ENCODE data around the gene NMNAT1. TPM values are rescaled to one million over a fixed set of nuclear protein-coding genes. Genes with fewer than 3 reads are reported as not detected.

The NMNAT1 gene
- total and polyA plus RNA-seq, 2 of the 8 experiments (the other 6 are each of a cell fraction or from before 2014, with no cell fraction given): 2.0 to 2.5 TPM

DNA sequence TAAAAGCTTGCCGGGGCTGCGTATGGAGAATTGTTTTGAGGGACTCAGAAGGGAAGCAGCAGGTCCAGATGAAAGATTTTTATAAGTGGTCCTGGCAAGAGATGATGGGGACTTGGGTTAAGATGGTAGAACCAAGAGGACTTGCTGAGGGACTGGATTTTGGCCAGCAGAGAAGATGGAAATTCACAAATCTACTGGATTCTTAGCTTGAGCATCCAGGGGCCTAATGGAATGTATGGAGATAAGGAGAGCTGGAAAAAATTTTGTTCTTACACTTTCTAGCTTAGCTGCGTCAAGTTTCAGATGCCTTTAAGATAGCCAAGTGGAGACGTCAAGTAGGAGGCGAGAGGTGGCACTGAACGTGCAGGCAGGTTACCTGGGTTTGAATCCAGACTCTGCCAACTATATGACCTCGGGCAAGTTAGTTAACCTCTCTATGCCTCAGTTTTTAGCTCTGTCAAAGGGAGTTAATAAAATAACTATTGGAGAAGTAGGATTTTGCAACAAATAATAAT, 50.3 kb downstream of the NMNAT1 start:
- Histone ChIP-seq H2BK15ac (ENCODE audit: low read length) (no peak overlapping the region), H3K9ac (replicated peaks in 1 of 4; ENCODE audit: extremely low read depth in 1 of 4, low read depth in 3 of 4, low read length in 3 of 4) (no peak overlapping the region), H3K4me1 (replicated peaks in 1 of 4; ENCODE audit: control insufficient read depth in 3 of 4, insufficient read depth in 4 of 4, low read length in 3 of 4) (peaks cover 0 to 6% (median 1%) of the 10 kb centered on the region in 4 experiments; a peak in 3 of 7 replicates), H2AK5ac (ENCODE audit: low read depth, low read length) (no peak overlapping the region), H3K23me2 (ENCODE audit: low read depth, low read length) (peaks cover 6% of the 10 kb centered on the region; the same call in 1 of the 2 replicates), H3K27ac (ENCODE audit: low read depth, low read length) (no peak overlapping the region), H3K18ac (ENCODE audit: extremely low read depth, low read length) (no peak overlapping the region), H3K79me2 (ENCODE audit: control insufficient read depth in 1 of 2, insufficient read depth in 2 of 2, low read length in 2 of 2) (no peaks in the 10 kb centered on the region), H3K4me2 (ENCODE audit: insufficient read depth in 1 of 2, low read depth in 2 of 2, low read length in 2 of 2) (no peak overlapping the region), H3K4ac (replicated peaks; ENCODE audit: insufficient read length, low read depth, low read length) (no peak overlapping the region), H2AFZ (ENCODE audit: low read length) (no peak overlapping the region), H2BK20ac (ENCODE audit: low read length) (no peak overlapping the region), H4K8ac (ENCODE audit: extremely low read depth, insufficient read depth, low read length) (no peak overlapping the region), H2BK5ac (ENCODE audit: low read depth, low read length) (no peak overlapping the region), H4K20me1 (replicated peaks in 1 of 2; ENCODE audit: control insufficient read depth in 1 of 2, insufficient read depth in 2 of 2, low read length in 2 of 2) (no peaks in the 10 kb centered on the region), H3K36me3 (ENCODE audit: control insufficient read depth in 2 of 4, insufficient read depth in 4 of 4, low read length in 3 of 4) (no peaks in the 10 kb centered on the region), H3K23ac (ENCODE audit: insufficient read length) (no peak overlapping the region), H2BK120ac (replicated peaks; ENCODE audit: low read depth, low read length) (no peak overlapping the region), H4K5ac (ENCODE audit: insufficient read length, low read depth, low read length) (no peak overlapping the region), H3K27me3 (replicated peaks in 1 of 4; ENCODE audit: control insufficient read depth in 3 of 4, extremely low read depth in 1 of 4, insufficient read depth in 3 of 4, low read length in 3 of 4) (peaks cover 10 to 25% (median 24%) of the 10 kb centered on the region in 4 experiments), H3K79me1 (ENCODE audit: low read depth, low read length) (no peaks in the 10 kb centered on the region), H3K4me3 (ENCODE audit: extremely low read depth in 1 of 4, insufficient read depth in 2 of 4, low read depth in 3 of 4, low read length in 4 of 4) (no peak overlapping the region), H3K56ac (replicated peaks; ENCODE audit: insufficient read length, low read depth, low read length) (no peak overlapping the region), H3K14ac (ENCODE audit: insufficient read length) (no peak overlapping the region), H2BK12ac (ENCODE audit: low read depth, low read length) (no peak overlapping the region), H4K91ac (replicated peaks; ENCODE audit: insufficient read length, low read length) (no peak overlapping the region), H3K9me3 (ENCODE audit: insufficient read depth in 2 of 2, low read depth in 1 of 2, low read length in 1 of 2) (no peaks in the 10 kb centered on the region)
- WGBS, 2 experiments (ENCODE audit: extremely low coverage in 1 of 2, insufficient coverage in 1 of 2, insufficient read length in 1 of 2, insufficient replicate concordance in 2 of 2, low coverage in 1 of 2, low lambda C conversion rate in 2 of 2, missing lambda C conversion rate in 1 of 2): 95% methylated on average over 7 of the region's 7 CpGs; no CpG with 5 or more reads in 1 of the 2 experiments
- ChIA-PET CTCF (ENCODE audit: partially characterized antibody) (interaction anchor here (0.6 to 1.7 kb wide), 5 partner anchors 10 to 703 kb away, joined by 3 to 9 read pairs (median 4); partner anchors contain the start of gene UBE4B), POLR2A (ENCODE audit: partially characterized antibody) (interaction anchor here (0.5 to 0.7 kb wide), 3 partner anchors 13 to 69 kb away, joined by 3 to 5 read pairs (median 3); no protein-coding TSS in a partner anchor)
- FAIRE-seq (no peak), DNase-seq (ENCODE audit: low read depth in 1 of 2, low spot score in 2 of 2) (no peak)
- TF ChIP-seq JUN (IDR thresholded peaks at IDR 0.05; ENCODE audit: low read depth, low read length) (no peak), SIN3A (conservative IDR thresholded peaks at IDR 0.05 in 1 of 2, IDR thresholded peaks at IDR 0.05 in 1 of 2; ENCODE audit: low read depth in 1 of 2, low read length in 2 of 2) (no peak), SAP30 (IDR thresholded peaks at IDR 0.05; ENCODE audit: insufficient read depth, insufficient replicate concordance, low read length) (no peak), YY1 (IDR thresholded peaks at IDR 0.05; ENCODE audit: low read depth, low read length) (no peak), RAD21 (IDR thresholded peaks at IDR 0.05 in 1 of 2, conservative IDR thresholded peaks at IDR 0.05 in 1 of 2; ENCODE audit: low read depth in 2 of 2, low read length in 2 of 2) (no peak)

Measured in H1 (cell line).